ENCODE results near the gene MAGT1. TPM values are rescaled to one million over a fixed set of nuclear protein-coding genes. Genes with fewer than 3 reads are reported as not detected.

Gene MAGT1
- total and polyA plus RNA-seq, 2 experiments from 2014 or later = 23.4 to 42.2 TPM

- Mint-ChIP-seq H3K4me3 (no peak overlapping the region), H3K27me3 (ENCODE audit: insufficient read depth, low read depth, poor library complexity) (peaks cover 2% of the 10 kb centered on the region), H3K9me3 (no peaks in the 10 kb centered on the region), H3K27ac (no peak overlapping the region), H3K4me1 (no peaks in the 10 kb centered on the region), H3K36me3 (ENCODE audit: low read depth) (peaks cover 15% of the 10 kb centered on the region)
- H3K9me2 ChIP-seq (ENCODE audit: insufficient read depth) = no peaks in the 10 kb centered on the region
- H2AFZ ChIP-seq = no peak overlapping the region
- no peak for TF ChIP-seq ETS1 (IDR thresholded peaks at IDR 0.05)
- TF ChIP-seq JUNB (IDR thresholded peaks at IDR 0.05; ENCODE audit: unreplicated experiment) = no peak
- no peak for TF ChIP-seq EZH2 (IDR thresholded peaks at IDR 0.05; ENCODE audit: low read depth, unreplicated experiment)
- TF ChIP-seq ZNF462 (CRISPR knock-in tag; IDR thresholded peaks at IDR 0.05) = no peak
- TF ChIP-seq POLR2AphosphoS5 (IDR thresholded peaks at IDR 0.05; ENCODE audit: low read depth) = no peak
- no peak for TF ChIP-seq ZNF331 (CRISPR knock-in tag; IDR thresholded peaks at IDR 0.05; ENCODE audit: low read depth)
- TF ChIP-seq CTCF (conservative IDR thresholded peaks at IDR 0.05; ENCODE audit: low read depth in 2 of 2) = no peak
- TF ChIP-seq ZNF114 (CRISPR knock-in tag; IDR thresholded peaks at IDR 0.05) = no peak
- TF ChIP-seq EZH2phosphoT487 (IDR thresholded peaks at IDR 0.05; ENCODE audit: unreplicated experiment) = no peak
- TF ChIP-seq STAT1 (IDR thresholded peaks at IDR 0.05; ENCODE audit: unreplicated experiment) = no peak
- no peak for TF ChIP-seq REST (IDR thresholded peaks at IDR 0.05; ENCODE audit: unreplicated experiment)
- no peak for TF ChIP-seq CREB1 (CRISPR knock-in tag; IDR thresholded peaks at IDR 0.05; ENCODE audit: low read depth)
- TF ChIP-seq NANOG (IDR thresholded peaks at IDR 0.05; ENCODE audit: borderline replicate concordance) = no peak
- no peak overlapping the region for H3K4me2 ChIP-seq
- no peaks in the 10 kb centered on the region for H3F3A ChIP-seq (replicated peaks; ENCODE audit: low read depth)
- H4K20me1 ChIP-seq (replicated peaks; ENCODE audit: insufficient read depth) = no peaks in the 10 kb centered on the region
- H3K4me1 ChIP-seq (ENCODE audit: insufficient read depth) = no peaks in the 10 kb centered on the region
- no peaks in the 10 kb centered on the region for H3K27me3 ChIP-seq (ENCODE audit: insufficient read depth)
- DNase-seq (ENCODE audit: low spot score) = no peak
- no peaks in the 10 kb centered on the region for H3K36me3 ChIP-seq (ENCODE audit: insufficient read depth)
- H3K27ac ChIP-seq (ENCODE audit: low read depth) = no peak overlapping the region
- no peak overlapping the region for H3K4me3 ChIP-seq
- H3K79me2 ChIP-seq (replicated peaks; ENCODE audit: insufficient read depth) = peaks cover 5% of the 10 kb centered on the region; the same call in 1 of the 2 replicates
- ATAC-seq = no peak
Observed at GRCh38 chrX:77875372-77875771, 19.9 kb downstream of the MAGT1 start.

Data from GM23338 (cell line).